Right lobe of liver (tissue), 6 donors: ENCODE results near the gene C20orf144. TPM values are rescaled to one million over a fixed set of nuclear protein-coding genes. Genes with fewer than 3 reads are reported as not detected.

Source experiments
- ATAC-seq, 4 donors: fragments of 200-7000 bp; cut with Tn5 transposase; one replicate each; pipeline ENCODE4 v1.9.1; 2020; ENCODE audit warnings: mild to moderate bottlenecking in 4 of 4, moderate library complexity in 4 of 4
- DNase-seq, 3 donors: peaks; one replicate each; pipeline ENCODE4 v3.0.0-alpha.2; 2020
- H3K27ac ChIP-seq, 3 donors: fragments of 200-600 bp; one replicate each; pipeline ENCODE4 v1.8.0; 2022
- H3K27me3 ChIP-seq, 2 donors: fragments of 200-600 bp; one replicate each; pipeline ENCODE4 v1.8.0; 2022
- H3K36me3 ChIP-seq, 4 donors: fragments of 200-600 bp; sonication (generic) in 1 of 4; one replicate each; pipeline versions ENCODE4 v1.5.1 to v1.8.0; 2017 to 2022; ENCODE audit warnings: control low read depth in 1 of 4
- H3K4me1 ChIP-seq, 4 donors: fragments of 200-600 bp; sonication (generic) in 1 of 4; one replicate each; pipeline versions ENCODE4 v1.5.1 to v1.8.0; 2017 to 2022; ENCODE audit warnings: control low read depth in 1 of 4
- H3K4me3 ChIP-seq, 3 donors: fragments of 200-600 bp; one replicate each; pipeline ENCODE4 v1.8.0; 2022
- H3K9me3 ChIP-seq, 4 donors: fragments of 200-600 bp; sonication (generic) in 1 of 4; one replicate each; pipeline versions ENCODE4 v1.5.1 to v1.8.0; 2017 to 2022; ENCODE audit warnings: control low read depth in 1 of 4
- POLR2A ChIP-seq: fragments of 450-650 bp; IDR thresholded peaks from one replicate; pipeline ENCODE4 v1.6.1; 2017; ENCODE audit warnings: antibody characterized with exemption, mild to moderate bottlenecking
- WGBS: methylation state at CpG from one replicate; pipeline ENCODE4 v1.1.6; 2018; ENCODE audit warnings: low coverage, low lambda C conversion rate; ENCODE audit not compliant: insufficient coverage; ENCODE audit errors: missing lambda C conversion rate; 5-methylcytosine and 5-hydroxymethylcytosine counted together
- intact Hi-C, 2 donors: fragments of 100-400 bp; cut with DNase I; formaldehyde crosslinking; loops; one replicate each; pipeline versions ENCODE4 v1.11.2 to v1.14.1; 2022
- total RNA-seq, 6 experiments: library from RNA; depleted of rRNA in 2 of 6; stranded (reverse); fragments of >200 nt in 2 of 6; fragmentation: NEBNext Ultra II Directional in 3 of 6; extraction: Animal tissue kit (Norgen Biotek cat#: 25700) in 3 of 6; gene quantifications; one replicate each; pipeline versions ENCODE4 v1.1.0 to v1.2.4, GENCODE V29; 2016 to 2023
- TF ChIP-seq, protein P1 (sequence below), 4 donors: fragments of 200-600 bp in 3 of 4; fragments of 450-650 bp in 1 of 4; IDR thresholded peaks; one replicate each; pipeline versions ENCODE4 v1.5.1 to v1.8.0; 2016 to 2022; ENCODE audit warnings: antibody characterized with exemption in 4 of 4, mild to moderate bottlenecking in 2 of 4
- donor health status: DM: no; HTN: yes; CAD: no.
- donor health status: DM: no; HTN: no; CAD: no.
- donor health status: DM: no; HTN: no; CAD: no.
- donor health status: DM: no; HTN: yes; CAD: no.
- donor health status: DM: no; HTN: yes; CAD: no.

C20orf144 gene
- total RNA-seq, 6 experiments from 2014 or later = 0.18 TPM; not detected in 5

DNA sequence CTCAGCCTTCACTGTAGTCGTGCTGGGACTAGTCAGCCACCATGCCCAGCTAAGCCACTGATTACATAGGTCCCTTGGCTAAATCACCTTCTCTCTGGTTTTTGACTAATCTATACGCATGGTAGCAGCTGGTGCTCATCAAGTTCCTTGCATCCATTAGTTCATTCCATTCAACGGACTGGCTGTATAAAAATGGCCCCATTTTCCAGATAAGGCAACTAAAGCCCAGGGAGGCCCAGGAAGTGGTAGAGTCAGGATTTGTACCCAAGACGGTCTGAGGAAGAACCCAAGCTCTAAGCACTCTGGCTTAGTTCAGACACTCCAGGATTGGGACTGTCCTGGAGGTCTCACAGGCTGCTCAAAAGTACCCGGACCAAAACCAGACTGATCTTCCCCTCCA, 19.2 kb downstream of the C20orf144 start:
- Histone ChIP-seq H3K27ac (no peak overlapping the region), H3K4me1 (no peaks in the 10 kb centered on the region), H3K36me3 (no peaks in the 10 kb centered on the region), H3K9me3 (no peaks in the 10 kb centered on the region), H3K4me3 (no peak overlapping the region), H3K27me3 (no peaks in the 10 kb centered on the region)
- 91% methylated on average over 3 of the region's 5 CpGs for WGBS
- intact Hi-C loops = no loop called here
- TF ChIP-seq, protein P1, sequence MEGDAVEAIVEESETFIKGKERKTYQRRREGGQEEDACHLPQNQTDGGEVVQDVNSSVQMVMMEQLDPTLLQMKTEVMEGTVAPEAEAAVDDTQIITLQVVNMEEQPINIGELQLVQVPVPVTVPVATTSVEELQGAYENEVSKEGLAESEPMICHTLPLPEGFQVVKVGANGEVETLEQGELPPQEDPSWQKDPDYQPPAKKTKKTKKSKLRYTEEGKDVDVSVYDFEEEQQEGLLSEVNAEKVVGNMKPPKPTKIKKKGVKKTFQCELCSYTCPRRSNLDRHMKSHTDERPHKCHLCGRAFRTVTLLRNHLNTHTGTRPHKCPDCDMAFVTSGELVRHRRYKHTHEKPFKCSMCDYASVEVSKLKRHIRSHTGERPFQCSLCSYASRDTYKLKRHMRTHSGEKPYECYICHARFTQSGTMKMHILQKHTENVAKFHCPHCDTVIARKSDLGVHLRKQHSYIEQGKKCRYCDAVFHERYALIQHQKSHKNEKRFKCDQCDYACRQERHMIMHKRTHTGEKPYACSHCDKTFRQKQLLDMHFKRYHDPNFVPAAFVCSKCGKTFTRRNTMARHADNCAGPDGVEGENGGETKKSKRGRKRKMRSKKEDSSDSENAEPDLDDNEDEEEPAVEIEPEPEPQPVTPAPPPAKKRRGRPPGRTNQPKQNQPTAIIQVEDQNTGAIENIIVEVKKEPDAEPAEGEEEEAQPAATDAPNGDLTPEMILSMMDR (IDR thresholded peaks at IDR 0.05) = no peak
- ATAC-seq = no peak
- DNase-seq = no peak

DNA sequence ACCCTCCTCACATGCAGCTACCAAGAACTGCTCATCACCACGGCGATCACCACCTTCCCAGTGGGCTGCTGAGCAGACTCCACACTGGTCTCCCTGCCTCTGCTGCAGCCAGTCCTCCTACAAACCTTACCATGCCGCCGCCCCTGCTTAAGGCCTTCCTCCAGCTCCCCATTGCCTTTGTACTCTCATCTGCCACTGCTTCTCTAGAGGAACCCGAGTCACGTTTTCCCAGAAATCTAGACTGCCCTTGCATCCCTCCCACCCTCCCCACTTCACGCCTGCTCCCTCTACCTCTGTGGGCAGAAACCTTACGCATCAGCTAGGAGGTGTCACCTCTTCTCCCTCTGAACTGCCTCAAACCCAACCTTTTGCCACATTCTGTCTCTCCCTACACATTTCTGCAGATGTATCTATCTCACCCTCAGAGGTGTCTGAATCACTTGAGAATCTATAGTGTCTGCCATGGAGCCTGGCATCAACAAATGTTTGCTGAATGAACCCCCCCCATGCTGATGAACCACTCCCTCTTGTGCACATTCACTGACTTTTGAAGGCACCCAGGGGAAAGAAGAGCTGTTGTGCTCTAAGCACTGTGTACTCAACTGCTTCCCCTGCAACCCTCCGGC, 19.7 kb downstream of the C20orf144 start:
- peaks cover 0 to 3% (median 0%) of the 10 kb centered on the region in 4 donors for H3K4me1 ChIP-seq
- ATAC-seq (no peak), DNase-seq (no peak)
- no peaks in the 10 kb centered on the region for H3K36me3 ChIP-seq
- 88% methylated on average over 7 of the region's 9 CpGs for WGBS
- no peak overlapping the region for H3K27ac ChIP-seq
- intact Hi-C loops = no loop called here
- H3K9me3 ChIP-seq = no peaks in the 10 kb centered on the region
- TF ChIP-seq, protein P1 (IDR thresholded peaks at IDR 0.05) = no peak
- TF ChIP-seq POLR2A = no peak
- no peaks in the 10 kb centered on the region for H3K27me3 ChIP-seq
- H3K4me3 ChIP-seq = no peak overlapping the region

DNA sequence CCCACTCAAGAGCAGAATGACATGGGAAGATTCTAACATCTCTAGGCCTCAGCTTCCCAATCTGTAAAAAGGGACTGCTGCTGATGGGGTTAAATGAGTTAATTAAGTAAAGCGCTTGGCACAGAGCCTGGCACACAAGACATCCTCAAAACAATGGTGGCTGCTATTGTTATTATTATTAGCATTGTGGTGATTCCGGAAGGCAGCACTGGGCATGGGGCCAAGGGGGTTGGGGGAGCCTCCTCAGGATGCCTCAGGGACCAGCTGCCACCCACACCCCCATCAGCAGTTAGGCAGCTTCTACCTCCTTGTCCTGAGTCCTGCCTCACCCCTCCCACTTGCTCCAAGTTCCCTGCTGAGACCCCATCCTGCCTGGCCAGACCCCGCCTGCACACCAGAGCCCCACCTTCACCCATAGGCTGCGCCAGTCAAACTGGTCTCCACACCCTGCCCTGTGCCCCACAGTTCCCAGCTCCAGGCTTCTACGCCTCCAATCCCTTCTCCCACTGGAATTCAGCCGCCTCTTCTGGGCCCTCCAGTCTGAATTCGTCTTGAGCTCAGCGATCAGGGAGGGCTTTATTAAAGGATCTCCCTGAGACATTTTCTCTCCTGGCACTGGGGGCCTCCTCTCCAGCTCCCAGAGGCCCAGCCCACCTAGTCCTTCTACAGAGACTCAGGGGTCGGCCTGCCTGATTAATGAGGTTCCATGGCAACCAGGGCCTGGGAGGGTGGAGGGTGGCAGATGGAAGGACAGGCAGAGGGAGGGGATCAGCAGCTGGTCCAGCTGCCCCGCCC, 22.6 kb downstream of the C20orf144 start:
- no peak for DNase-seq

DNA sequence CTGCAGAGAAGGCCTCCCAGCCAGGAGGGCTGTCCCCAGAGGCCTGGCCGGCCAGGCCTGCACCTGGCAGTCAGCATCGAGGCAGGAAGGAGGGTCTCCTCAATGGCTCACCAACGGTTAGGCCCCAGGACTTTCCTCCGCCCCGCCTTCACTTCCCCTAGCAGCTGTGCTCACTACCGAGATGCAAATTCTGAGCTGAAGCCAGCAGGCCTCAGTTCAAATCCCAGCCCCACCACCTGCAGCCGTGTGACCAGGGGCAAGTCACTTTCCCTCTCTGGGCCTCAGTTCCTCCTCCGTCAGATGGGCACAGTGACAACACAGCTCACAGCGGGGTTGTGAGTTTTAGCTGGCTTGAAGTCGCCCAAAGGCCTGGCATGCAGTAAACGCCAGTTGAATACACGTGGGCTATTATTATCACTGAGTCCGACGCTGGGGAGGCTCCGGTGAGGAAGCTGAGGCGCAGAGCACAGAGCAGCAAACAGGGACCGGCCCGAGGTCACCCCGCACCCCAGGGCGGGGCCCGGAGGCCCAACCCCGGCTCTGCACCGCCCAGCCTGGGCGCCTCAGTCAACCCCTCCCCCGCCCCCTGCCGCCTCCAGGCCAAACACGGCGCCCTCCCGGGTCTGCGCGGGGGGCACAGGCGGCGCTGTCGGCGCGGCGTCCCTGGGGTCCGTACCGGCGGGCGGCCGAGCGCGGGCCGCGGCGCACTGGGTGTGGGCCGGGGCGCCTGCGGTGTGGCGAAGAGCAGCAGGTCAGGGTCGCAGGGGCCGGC, 23.4 kb downstream of the C20orf144 start:
- H3K36me3 ChIP-seq = no peaks in the 10 kb centered on the region
- no peaks in the 10 kb centered on the region for H3K9me3 ChIP-seq
- peak overlapping the region in 2 of 3 donors; percentile 18 to 51 for H3K4me3 ChIP-seq
- no peak for TF ChIP-seq POLR2A
- TF ChIP-seq, protein P1 (IDR thresholded peaks at IDR 0.05) = no peak
- H3K4me1 ChIP-seq = peaks cover 0 to 3% (median 0%) of the 10 kb centered on the region in 4 donors
- intact Hi-C loops = no loop called here
- peak in 1 of 4 donors; percentile 4 for ATAC-seq
- H3K27ac ChIP-seq = no peak overlapping the region
- DNase-seq = no peak
- H3K27me3 ChIP-seq = no peaks in the 10 kb centered on the region
- whole genome bisulfite sequencing = 3% methylated on average over 12 of the region's 53 CpGs

More for the DNA sequence above, 22.6 kb downstream of the C20orf144 start:
- ATAC-seq = no peak
- TF ChIP-seq, protein P1 (IDR thresholded peaks at IDR 0.05) = no peak
- TF ChIP-seq POLR2A = no peak
- 77% methylated on average over 6 of the region's 10 CpGs for WGBS
- Histone ChIP-seq H3K36me3 (no peaks in the 10 kb centered on the region), H3K27ac (no peak overlapping the region), H3K4me1 (peaks cover 0 to 3% (median 0%) of the 10 kb centered on the region in 4 donors), H3K4me3 (no peak overlapping the region), H3K9me3 (no peaks in the 10 kb centered on the region), H3K27me3 (no peaks in the 10 kb centered on the region)
- intact Hi-C loops = no loop called here
